Panc1 (cell line): ENCODE results near the gene GNE.

ENCODE experiments used
- POLR2AphosphoS5 ChIP-seq: IDR thresholded peaks from 2 replicates; pipeline ENCODE4 v1.6.1; 2012; ENCODE audit warnings: mild to moderate bottlenecking, low read depth, low read length, moderate library complexity
- TF ChIP-seq, protein P1 (sequence below): fragments of 450-650 bp; IDR thresholded peaks from 2 replicates; pipeline ENCODE4 v1.5.1; 2017; ENCODE audit warnings: mild to moderate bottlenecking

DNA sequence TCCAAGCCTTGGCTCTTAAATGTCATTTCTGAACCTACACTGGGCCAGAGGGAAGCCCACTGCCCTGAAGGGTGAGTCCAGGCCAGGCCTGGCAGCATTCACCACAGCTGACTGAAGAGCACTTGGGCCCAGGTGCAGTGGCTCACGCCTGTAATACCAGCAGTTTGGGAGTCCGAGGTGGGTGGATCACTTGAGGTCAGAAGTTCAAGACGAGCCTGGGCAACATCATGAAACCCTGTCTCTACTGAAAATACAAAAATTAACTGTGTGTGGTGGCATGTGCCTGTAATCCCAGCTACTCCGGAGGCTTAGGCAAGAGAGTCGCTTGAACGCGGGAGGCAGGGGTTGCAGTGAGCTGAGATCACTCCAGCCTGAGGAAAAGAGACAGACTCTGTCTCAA is 84.0 kb downstream of the GNE start:
- TF ChIP-seq, protein P1, sequence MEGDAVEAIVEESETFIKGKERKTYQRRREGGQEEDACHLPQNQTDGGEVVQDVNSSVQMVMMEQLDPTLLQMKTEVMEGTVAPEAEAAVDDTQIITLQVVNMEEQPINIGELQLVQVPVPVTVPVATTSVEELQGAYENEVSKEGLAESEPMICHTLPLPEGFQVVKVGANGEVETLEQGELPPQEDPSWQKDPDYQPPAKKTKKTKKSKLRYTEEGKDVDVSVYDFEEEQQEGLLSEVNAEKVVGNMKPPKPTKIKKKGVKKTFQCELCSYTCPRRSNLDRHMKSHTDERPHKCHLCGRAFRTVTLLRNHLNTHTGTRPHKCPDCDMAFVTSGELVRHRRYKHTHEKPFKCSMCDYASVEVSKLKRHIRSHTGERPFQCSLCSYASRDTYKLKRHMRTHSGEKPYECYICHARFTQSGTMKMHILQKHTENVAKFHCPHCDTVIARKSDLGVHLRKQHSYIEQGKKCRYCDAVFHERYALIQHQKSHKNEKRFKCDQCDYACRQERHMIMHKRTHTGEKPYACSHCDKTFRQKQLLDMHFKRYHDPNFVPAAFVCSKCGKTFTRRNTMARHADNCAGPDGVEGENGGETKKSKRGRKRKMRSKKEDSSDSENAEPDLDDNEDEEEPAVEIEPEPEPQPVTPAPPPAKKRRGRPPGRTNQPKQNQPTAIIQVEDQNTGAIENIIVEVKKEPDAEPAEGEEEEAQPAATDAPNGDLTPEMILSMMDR, result no peak
- no peak for TF ChIP-seq POLR2AphosphoS5
